PC-9 (cell line): ENCODE results near the gene LOXL4. TPM values are rescaled to one million over a fixed set of nuclear protein-coding genes. Genes with fewer than 3 reads are reported as not detected.

Source experiments
- BruUV-seq: library from RNA; stranded (reverse); fragments of 400-500 nt; replicated peaks from 2 replicates; lab custom pipeline; 2021; lab: Mats Ljungman, UMichigan
- CTCF ChIA-PET: fragments of 300-600 bp; sonication (Branson Sonifier 250); formaldehyde crosslinking; loops from one replicate; lab custom pipeline; 2022; ENCODE audit warnings: antibody characterized with exemption; lab: Charles Lee
- POLR2A ChIA-PET: fragments of 300-600 bp; sonication (Branson Sonifier 250); formaldehyde crosslinking; loops from one replicate; lab custom pipeline; 2022; ENCODE audit warnings: antibody characterized with exemption; ENCODE audit not compliant: unreplicated experiment; lab: Charles Lee
- DNase-seq, 2 experiments: peaks; one replicate each; pipeline versions ENCODE4 v3.0.0 to v3.0.0-alpha.2; 2015 to 2022; ENCODE audit warnings: mixed read lengths in 1 of 2
- H2AFZ ChIP-seq: fragments of 200-600 bp; sonication (generic); 2 replicates; pipeline ENCODE4 v1.8.1; 2017; ENCODE audit warnings: antibody characterized with exemption
- H3F3A ChIP-seq: fragments of 200-600 bp; sonication (generic); 2 replicates; pipeline ENCODE4 v1.8.1; 2017; ENCODE audit warnings: antibody characterized with exemption, mild to moderate bottlenecking, low read depth; ENCODE audit not compliant: insufficient read depth
- H3K27ac ChIP-seq: fragments of 200-600 bp; sonication (generic); 2 replicates; pipeline ENCODE4 v1.6.1; 2016; ENCODE audit warnings: mixed run types
- H3K27me3 ChIP-seq: fragments of 200-600 bp; sonication (generic); 2 replicates; pipeline ENCODE4 v1.6.1; 2016; ENCODE audit warnings: low read depth, mixed run types; ENCODE audit not compliant: insufficient read depth
- H3K36me3 ChIP-seq: fragments of 200-600 bp; sonication (generic); 2 replicates; pipeline ENCODE4 v1.6.1; 2016; ENCODE audit warnings: low read depth, mixed run types
- H3K4me1 ChIP-seq: fragments of 200-600 bp; sonication (generic); replicated peaks from 2 replicates; pipeline ENCODE4 v1.6.1; 2016; ENCODE audit warnings: mixed run types; ENCODE audit not compliant: insufficient read depth
- H3K4me2 ChIP-seq: fragments of 200-600 bp; sonication (generic); 2 replicates; pipeline ENCODE4 v1.6.1; 2017; ENCODE audit warnings: mixed run types
- H3K4me3 ChIP-seq: fragments of 200-600 bp; sonication (generic); 2 replicates; pipeline ENCODE4 v1.6.1; 2016; ENCODE audit warnings: mixed run types
- H3K79me2 ChIP-seq: fragments of 200-600 bp; sonication (generic); 2 replicates; pipeline ENCODE4 v1.6.1; 2017; ENCODE audit warnings: low read depth, mixed run types
- H3K9me2 ChIP-seq: fragments of 200-600 bp; sonication (generic); 2 replicates; pipeline ENCODE4 v1.8.1; 2017; ENCODE audit warnings: mild to moderate bottlenecking; ENCODE audit not compliant: insufficient read depth
- H3K9me3 ChIP-seq: fragments of 200-600 bp; sonication (generic); 2 replicates; pipeline ENCODE4 v1.8.1; 2016; ENCODE audit warnings: low read depth; ENCODE audit not compliant: insufficient read depth
- H4K20me1 ChIP-seq: fragments of 200-600 bp; sonication (generic); 2 replicates; pipeline ENCODE4 v1.8.1; 2017; ENCODE audit not compliant: insufficient read depth
- CTCF ChIP-seq: fragments of 200-600 bp; sonication (generic); conservative IDR thresholded peaks from 2 replicates; pipeline ENCODE4 v1.6.1; 2017; ENCODE audit warnings: mixed run types, antibody characterized with exemption, mild to moderate bottlenecking, moderate library complexity
- EZH2 ChIP-seq: fragments of 200-600 bp; sonication (generic); IDR thresholded peaks from 2 replicates; pipeline ENCODE4 v1.8.0; 2017; ENCODE audit warnings: antibody characterized with exemption, low read depth
- intact Hi-C: fragments of 100-400 bp; cut with micrococcal nuclease; formaldehyde crosslinking; loops from one replicate; pipeline ENCODE4 v1.10.0; 2022; ENCODE audit not compliant: unreplicated experiment
- total RNA-seq: library from RNA; stranded (reverse); gene quantifications from 2 replicates; pipeline ENCODE4 v1.2.3, GENCODE V29; 2021

LOXL4 gene
- total RNA-seq, 1 experiment from 2014 or later, result 3.5 TPM

GRCh38 chr10:98264378-98265065, 3.5 kb downstream of the LOXL4 start:
- Histone ChIP-seq H3K27ac (peak overlapping the region; percentile 59), H3K36me3 (no peaks in the 10 kb centered on the region), H3K4me2 (0 out of 2 replicates have a peak overlapping the region, but pooled peaks have one; percentile 15), H3K27me3 (no peaks in the 10 kb centered on the region), H2AFZ (no peak overlapping the region), H3K79me2 (no peaks in the 10 kb centered on the region), H4K20me1 (no peaks in the 10 kb centered on the region), H3K9me2 (no peaks in the 10 kb centered on the region), H3K9me3 (no peaks in the 10 kb centered on the region), H3F3A (peaks cover 16% of the 10 kb centered on the region; the same call in 1 of the 2 replicates), H3K4me1 (peaks cover 45% of the 10 kb centered on the region), H3K4me3 (no peak overlapping the region)
- DNase-seq, result no peak
- BruUV-seq, result no TSS peak
- intact Hi-C loops, result loop anchor here (5.0 to 10.0 kb wide), 2 partner anchors 98 to 380 kb away; no protein-coding TSS in a partner anchor
- TF ChIP-seq EZH2 (no peak), CTCF (no peak)
- ChIA-PET POLR2A (no interaction called here), CTCF (interaction anchor here (0.6 kb wide), 1 partner anchor 1179 kb away, joined by 3 read pairs; no protein-coding TSS in a partner anchor)

- no peaks in the 10 kb centered on the region for H3K27me3 ChIP-seq
- no peak overlapping the region for H2AFZ ChIP-seq
- no peak overlapping the region for H3K27ac ChIP-seq
- intact Hi-C loops, result loop anchor here (10.0 kb wide), 1 partner anchor 378 kb away; no protein-coding TSS in a partner anchor
- H3F3A ChIP-seq, result peaks cover 11% of the 10 kb centered on the region; the same call in 1 of the 2 replicates
- no peaks in the 10 kb centered on the region for H4K20me1 ChIP-seq
- no peaks in the 10 kb centered on the region for H3K79me2 ChIP-seq
- no peaks in the 10 kb centered on the region for H3K9me3 ChIP-seq
- H3K4me1 ChIP-seq, result peaks cover 37% of the 10 kb centered on the region
- H3K9me2 ChIP-seq, result no peaks in the 10 kb centered on the region
- no peaks in the 10 kb centered on the region for H3K36me3 ChIP-seq
- H3K4me3 ChIP-seq, result no peak overlapping the region
- ChIA-PET POLR2A (interaction anchor here (0.5 kb wide), 1 partner anchor 121 kb away, joined by 3 read pairs; no protein-coding TSS in a partner anchor), CTCF (interaction anchor here (0.9 kb wide), 2 partner anchors 33 to 46 kb away, joined by 3 to 5 read pairs; no protein-coding TSS in a partner anchor)
- no TSS peak for BruUV-seq
- DNase-seq, result no peak
- TF ChIP-seq EZH2, result no peak
- TF ChIP-seq CTCF, result no peak
- H3K4me2 ChIP-seq, result no peak overlapping the region
Measured at GRCh38 chr10:98263088-98263487, 4.9 kb downstream of the LOXL4 start.

GRCh38 chr10:98262571-98262970, 5.4 kb downstream of the LOXL4 start:
- no TSS peak for BruUV-seq
- ChIA-PET CTCF (interaction anchor here (0.7 to 0.9 kb wide), 3 partner anchors 34 to 50 kb away, joined by 3 to 5 read pairs (median 4); no protein-coding TSS in a partner anchor), POLR2A (interaction anchor here (0.5 kb wide), 1 partner anchor 121 kb away, joined by 3 read pairs; no protein-coding TSS in a partner anchor)
- no peaks in the 10 kb centered on the region for H4K20me1 ChIP-seq
- no peak overlapping the region for H2AFZ ChIP-seq
- H3K4me1 ChIP-seq, result peaks cover 34% of the 10 kb centered on the region
- TF ChIP-seq CTCF, result peak; percentile 67
- no peak for TF ChIP-seq EZH2
- no peak overlapping the region for H3K4me3 ChIP-seq
- DNase-seq, result peak in 1 of 2 experiments; percentile 47
- H3K27me3 ChIP-seq, result no peaks in the 10 kb centered on the region
- H3K27ac ChIP-seq, result no peak overlapping the region
- no peaks in the 10 kb centered on the region for H3K79me2 ChIP-seq
- no peak overlapping the region for H3K4me2 ChIP-seq
- intact Hi-C loops, result loop anchor here (10.0 kb wide), 1 partner anchor 378 kb away; no protein-coding TSS in a partner anchor
- no peaks in the 10 kb centered on the region for H3K9me3 ChIP-seq
- no peaks in the 10 kb centered on the region for H3K36me3 ChIP-seq
- H3K9me2 ChIP-seq, result no peaks in the 10 kb centered on the region
- peaks cover 10% of the 10 kb centered on the region; the same call in 1 of the 2 replicates for H3F3A ChIP-seq
